HUES6 (cell line): ENCODE results near the gene HRAS.
A peak's percentile ranks its signal among the peaks of the same experiment; 100 is the strongest.

Experiments used
- H3K27ac ChIP-seq: 2 replicates; pipeline ENCODE4 v1.7.0; 2013; ENCODE audit warnings: low read depth, mild to moderate bottlenecking, low read length, inconsistent platforms
- H3K27me3 ChIP-seq: 2 replicates; pipeline ENCODE4 v1.6.1; 2013; ENCODE audit warnings: low read length; ENCODE audit not compliant: control insufficient read depth, insufficient read depth
- H3K36me3 ChIP-seq: 2 replicates; pipeline ENCODE4 v1.6.1; 2013; ENCODE audit warnings: low read length; ENCODE audit not compliant: control insufficient read depth, insufficient read depth
- H3K4me1 ChIP-seq: 2 replicates; pipeline ENCODE4 v1.6.1; 2013; ENCODE audit warnings: low read length; ENCODE audit not compliant: control insufficient read depth, insufficient read depth
- H3K4me3 ChIP-seq: 2 replicates; pipeline ENCODE4 v1.5.1; 2013; ENCODE audit warnings: low read depth, low read length
- H3K9ac ChIP-seq: one replicate; pipeline ENCODE4 v1.6.1; 2013; ENCODE audit warnings: mild to moderate bottlenecking, low read length
- H3K9me3 ChIP-seq: 2 replicates; pipeline ENCODE4 v1.6.1; 2013; ENCODE audit warnings: low read depth, low read length; ENCODE audit not compliant: control insufficient read depth, insufficient read depth

The HRAS gene

DNA sequence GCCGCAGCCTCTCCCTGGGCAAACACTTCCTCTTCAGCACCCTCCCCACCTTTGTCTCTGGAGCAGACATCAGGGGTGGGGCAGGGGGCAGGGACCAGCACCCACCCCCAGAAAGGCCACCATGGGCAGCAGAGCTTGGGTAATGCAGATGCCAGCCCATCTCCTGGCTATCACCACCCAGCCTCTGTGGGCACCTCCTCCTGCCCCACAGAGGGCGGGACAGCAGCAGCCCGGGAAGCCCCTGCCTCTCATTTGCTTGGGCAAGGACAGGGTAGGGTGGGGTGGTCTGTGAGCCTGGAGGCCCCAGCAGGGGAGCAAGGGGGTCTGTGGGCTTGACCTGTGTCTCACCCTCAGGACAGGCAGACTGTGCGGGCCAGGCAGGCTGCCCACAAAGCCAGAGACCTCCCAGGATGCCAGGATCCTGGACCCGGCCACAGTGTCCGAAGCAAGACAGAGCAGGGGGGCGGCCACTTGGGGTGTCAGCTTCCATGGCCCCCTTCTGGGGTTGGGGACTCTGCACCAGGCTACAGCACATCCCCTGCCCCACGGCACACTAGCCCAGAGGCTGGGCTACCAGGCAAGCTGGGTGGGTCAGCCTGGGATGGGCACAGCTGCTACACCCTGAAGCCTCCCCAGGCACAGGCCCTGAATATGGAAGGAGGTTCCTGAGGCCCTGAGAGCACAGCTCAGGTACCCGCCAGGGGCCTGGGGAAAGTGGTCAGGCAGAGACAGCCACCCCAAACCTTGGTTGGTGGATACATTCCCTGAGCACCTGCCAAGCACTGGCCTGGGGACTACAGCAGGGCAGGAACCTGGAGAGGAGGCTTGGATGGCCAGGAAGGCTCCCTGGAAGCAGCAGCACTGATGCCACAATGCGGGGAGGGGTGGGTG, 32.8 kb downstream of the HRAS start:
- H3K36me3 ChIP-seq, result peaks cover 45% of the 10 kb centered on the region
- no peak overlapping the region for H3K9ac ChIP-seq
- H3K27me3 ChIP-seq, result no peaks in the 10 kb centered on the region
- H3K4me3 ChIP-seq, result no peak overlapping the region
- no peak overlapping the region for H3K27ac ChIP-seq
- peaks cover 2% of the 10 kb centered on the region; the same call in 1 of the 2 replicates for H3K9me3 ChIP-seq
- H3K4me1 ChIP-seq, result no peaks in the 10 kb centered on the region

DNA sequence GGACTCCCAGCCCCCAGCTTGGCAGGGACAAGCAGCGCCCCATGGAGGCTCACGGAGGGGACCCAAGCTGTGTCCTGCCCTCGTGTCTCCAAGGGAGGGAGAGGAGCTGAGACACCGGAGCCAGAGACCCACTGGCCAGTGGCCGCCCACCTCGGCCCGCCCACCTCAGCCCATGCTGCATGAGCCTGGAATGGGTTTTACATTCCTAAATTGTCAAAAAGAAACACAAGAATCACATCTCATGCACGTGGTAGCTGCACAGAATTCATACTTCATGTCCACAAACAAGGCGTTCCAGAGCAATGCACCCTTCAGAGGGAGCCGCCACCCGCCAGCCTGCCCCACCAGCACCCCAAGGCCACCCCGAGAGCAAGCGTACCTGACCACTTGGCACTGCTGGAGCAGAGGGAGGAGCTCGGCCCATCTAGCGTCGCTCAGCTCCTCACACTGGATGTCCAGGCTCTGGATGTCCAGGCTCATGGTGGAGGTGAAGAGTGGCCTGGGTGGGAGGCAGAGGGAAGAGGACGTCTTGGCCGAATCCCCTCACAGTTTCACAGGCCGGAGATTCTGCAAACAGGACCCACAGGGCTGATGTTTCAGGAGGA, 33.6 kb downstream of the HRAS start:
- Histone ChIP-seq H3K9me3 (peaks cover 10% of the 10 kb centered on the region; the same call in 1 of the 2 replicates), H3K36me3 (peaks cover 52% of the 10 kb centered on the region), H3K27me3 (no peaks in the 10 kb centered on the region), H3K9ac (no peak overlapping the region), H3K4me3 (no peak overlapping the region), H3K4me1 (no peaks in the 10 kb centered on the region), H3K27ac (no peak overlapping the region)

DNA sequence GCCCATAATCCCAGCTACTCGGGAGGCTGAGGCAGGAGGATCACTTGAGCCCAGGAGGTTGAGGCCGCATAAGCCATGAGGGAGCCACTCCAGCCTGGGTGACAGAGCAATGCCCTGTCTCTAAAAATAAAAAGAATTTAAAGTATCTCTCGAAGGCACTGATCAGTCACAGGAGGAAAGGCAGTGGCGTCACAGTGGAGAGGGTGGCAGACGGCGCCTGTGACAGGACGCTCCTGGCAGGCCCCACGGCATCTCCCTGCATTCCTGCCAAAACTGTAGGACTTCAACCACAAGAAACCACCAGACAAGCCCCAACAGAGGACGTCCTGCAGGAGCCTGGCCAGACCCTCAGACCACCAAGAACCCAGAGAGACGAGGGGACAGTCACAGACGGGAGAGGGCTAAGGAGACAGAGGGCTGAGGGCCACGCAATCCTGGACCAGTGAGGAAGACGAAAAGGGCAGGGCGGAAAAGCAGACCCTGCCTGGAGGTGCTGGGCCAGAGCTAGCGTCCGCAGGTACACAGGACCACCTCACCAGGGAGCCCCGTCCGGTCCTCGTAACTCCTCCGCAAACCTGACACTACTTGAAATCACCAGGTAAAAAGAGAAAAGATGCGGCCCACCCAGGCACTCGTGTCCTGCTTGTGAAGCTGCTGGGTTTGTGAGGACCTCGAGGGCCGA, 34.2 kb downstream of the HRAS start:
- Histone ChIP-seq H3K36me3 (peaks cover 54% of the 10 kb centered on the region), H3K27ac (no peak overlapping the region), H3K4me1 (no peaks in the 10 kb centered on the region), H3K9me3 (peaks cover 10% of the 10 kb centered on the region; the same call in 1 of the 2 replicates), H3K27me3 (no peaks in the 10 kb centered on the region), H3K4me3 (no peak overlapping the region), H3K9ac (peak overlapping the region; percentile 29)

DNA sequence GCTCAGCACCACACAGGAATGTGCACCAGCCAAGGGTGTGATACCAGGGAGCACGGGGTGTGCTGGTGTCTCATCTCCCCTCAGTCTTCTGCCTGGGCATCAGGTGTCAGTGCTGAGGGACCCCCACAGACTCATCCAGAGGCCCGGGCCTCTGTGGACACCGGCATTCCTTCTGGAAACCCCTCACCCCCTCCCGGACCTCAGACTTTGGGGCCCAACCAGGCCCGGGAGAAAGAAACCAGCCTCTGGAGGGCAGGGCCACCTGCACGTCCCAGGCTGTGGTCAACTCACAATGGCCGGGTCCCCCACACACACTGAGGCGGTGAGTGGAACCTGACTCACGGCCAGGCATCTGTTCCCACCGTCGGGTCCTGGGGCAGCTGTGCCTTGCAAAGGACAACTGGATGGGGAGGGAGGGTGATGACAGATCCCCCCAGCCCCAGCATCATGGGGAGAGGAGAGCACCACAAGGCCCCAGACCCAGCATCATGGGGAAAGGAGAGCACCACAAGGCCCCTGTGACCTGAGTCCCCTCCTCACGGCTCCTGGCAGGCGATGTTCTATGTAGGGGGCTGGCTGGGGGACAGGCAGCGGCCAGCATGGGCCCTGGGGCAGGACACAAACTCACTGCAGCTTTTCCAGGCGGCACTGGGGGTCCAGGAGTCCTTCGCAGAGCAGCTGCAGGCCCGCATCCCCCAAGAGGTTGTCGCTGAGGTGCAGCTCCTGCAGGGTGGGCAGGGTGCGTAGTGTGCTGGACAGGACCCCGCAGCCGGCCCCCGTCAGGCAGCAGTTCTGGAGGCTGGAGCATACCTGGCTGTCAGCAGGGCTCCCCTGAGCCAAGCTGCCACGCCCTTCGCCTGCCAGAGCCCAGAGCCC, 35.9 kb downstream of the HRAS start:
- Histone ChIP-seq H3K9me3 (peaks cover 10% of the 10 kb centered on the region; the same call in 1 of the 2 replicates), H3K27me3 (no peaks in the 10 kb centered on the region), H3K4me1 (no peaks in the 10 kb centered on the region), H3K9ac (no peak overlapping the region), H3K27ac (no peak overlapping the region), H3K36me3 (peaks cover 68% of the 10 kb centered on the region), H3K4me3 (no peak overlapping the region)

DNA sequence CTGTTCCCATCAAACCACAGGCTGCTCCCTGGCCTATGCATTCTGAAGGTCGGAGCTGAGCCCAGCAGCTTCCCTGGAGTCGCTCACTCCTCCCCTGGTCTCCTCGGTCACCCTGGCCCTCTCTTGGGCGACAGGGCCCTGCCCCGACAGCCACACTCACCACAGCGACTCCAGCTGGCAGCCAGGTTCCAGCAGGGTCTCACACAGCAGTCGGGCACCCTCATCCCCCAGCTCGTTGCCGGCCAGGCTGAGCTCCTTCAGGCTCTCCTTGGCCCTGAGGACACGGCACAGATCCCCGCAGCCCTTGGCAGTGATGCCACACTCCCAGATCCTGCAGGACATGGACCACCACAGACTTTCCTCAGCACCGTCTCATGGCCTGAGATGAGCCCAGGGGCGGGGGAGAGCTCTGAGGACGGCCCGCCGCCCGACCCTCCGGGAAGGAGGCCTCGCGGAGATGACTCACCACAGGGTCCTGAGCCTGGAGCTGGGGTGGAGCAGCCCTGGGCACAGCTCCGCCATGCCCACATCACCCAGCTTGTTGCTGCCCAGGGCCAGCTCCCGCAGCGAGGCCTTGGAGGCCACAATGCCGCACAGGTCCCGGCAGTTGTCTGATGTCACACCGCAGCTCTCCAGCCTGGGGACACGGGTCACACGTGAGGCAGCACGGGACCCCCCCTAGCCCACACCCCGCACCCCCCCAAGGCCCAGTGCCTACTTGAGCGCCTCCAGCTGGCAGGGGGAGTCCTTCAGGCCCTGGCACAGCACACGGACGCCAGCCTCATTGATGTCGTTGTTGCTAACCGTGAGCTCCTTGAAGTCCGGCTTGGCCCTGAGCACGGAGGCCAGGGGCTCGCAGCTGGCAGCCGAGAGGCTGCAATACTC, 36.8 kb downstream of the HRAS start:
- Histone ChIP-seq H3K27me3 (no peaks in the 10 kb centered on the region), H3K36me3 (peaks cover 74% of the 10 kb centered on the region), H3K9me3 (peaks cover 10% of the 10 kb centered on the region; the same call in 1 of the 2 replicates), H3K4me3 (no peak overlapping the region), H3K4me1 (no peaks in the 10 kb centered on the region), H3K9ac (no peak overlapping the region), H3K27ac (no peak overlapping the region)

DNA sequence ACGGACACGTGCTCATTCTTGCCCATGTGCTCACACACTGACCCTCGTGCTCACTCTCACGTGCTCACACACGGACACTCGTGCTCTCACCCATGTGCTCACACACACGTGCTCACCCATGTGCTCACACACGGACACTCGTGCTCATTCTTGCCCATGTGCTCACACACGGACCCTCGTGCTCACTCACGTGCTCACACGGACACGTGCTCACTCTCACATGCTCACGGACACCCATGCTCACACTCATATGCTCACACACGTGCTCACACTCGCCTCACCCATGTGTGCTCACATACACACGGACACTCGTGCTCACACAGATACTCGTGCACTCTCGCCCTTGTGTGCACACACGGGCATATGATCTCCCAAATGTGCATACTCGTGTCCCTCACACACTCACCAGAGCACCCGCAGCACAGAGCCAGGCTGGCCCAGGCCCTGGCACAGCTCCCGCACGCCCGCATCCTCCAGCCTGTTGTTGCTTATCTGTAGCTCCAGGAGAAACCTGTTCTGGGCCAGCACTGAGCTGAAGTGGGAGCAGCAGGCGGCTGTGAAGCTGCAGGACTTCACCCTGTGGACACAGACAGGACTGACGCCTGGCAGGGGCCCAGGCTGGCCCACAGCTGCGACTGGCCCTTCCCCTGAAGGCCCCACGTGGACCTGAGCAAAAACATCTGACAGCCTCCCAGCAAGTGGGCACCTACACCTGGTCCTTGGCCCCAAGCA, 37.6 kb downstream of the HRAS start:
- H3K36me3 ChIP-seq, result peaks cover 79% of the 10 kb centered on the region
- peaks cover 10% of the 10 kb centered on the region; the same call in 1 of the 2 replicates for H3K9me3 ChIP-seq
- no peak overlapping the region for H3K4me3 ChIP-seq
- H3K27me3 ChIP-seq, result no peaks in the 10 kb centered on the region
- H3K9ac ChIP-seq, result no peak overlapping the region
- H3K4me1 ChIP-seq, result no peaks in the 10 kb centered on the region
- no peak overlapping the region for H3K27ac ChIP-seq

DNA sequence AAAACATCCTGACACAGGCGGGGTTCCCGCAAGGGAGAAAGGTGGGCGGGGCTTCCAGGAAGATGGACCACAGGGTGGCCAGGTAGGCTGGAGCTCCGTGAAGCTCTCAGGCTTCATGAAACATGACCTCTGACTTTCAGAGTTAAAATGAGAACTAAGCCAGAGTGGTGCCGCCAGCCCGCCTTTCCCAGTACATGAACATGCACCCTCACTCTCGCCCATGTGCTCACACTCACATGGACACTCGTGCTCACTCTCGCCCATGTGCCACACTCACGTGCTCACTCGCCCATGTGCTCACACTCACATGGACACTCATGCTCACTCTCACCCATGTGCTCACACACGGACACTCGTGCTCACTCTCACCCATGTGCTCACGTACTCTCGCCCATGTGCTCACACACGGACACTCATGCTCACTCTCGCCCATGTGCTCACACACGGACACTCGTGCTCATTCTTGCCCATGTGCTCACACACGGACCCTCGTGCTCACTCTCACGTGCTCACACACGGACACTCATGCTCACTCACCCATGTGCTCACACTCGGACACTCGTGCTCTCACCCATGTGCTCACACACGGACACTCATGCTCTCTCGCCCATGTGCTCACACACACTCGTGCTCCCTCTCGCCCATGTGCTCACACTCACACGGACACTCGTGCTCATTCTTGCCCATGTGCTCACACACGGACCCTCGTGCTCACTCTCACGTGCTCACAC, 38.4 kb downstream of the HRAS start:
- H3K36me3 ChIP-seq, result peaks cover 79% of the 10 kb centered on the region
- no peaks in the 10 kb centered on the region for H3K27me3 ChIP-seq
- peaks cover 10% of the 10 kb centered on the region; the same call in 1 of the 2 replicates for H3K9me3 ChIP-seq
- no peak overlapping the region for H3K4me3 ChIP-seq
- no peaks in the 10 kb centered on the region for H3K4me1 ChIP-seq
- H3K9ac ChIP-seq, result no peak overlapping the region
- no peak overlapping the region for H3K27ac ChIP-seq

DNA sequence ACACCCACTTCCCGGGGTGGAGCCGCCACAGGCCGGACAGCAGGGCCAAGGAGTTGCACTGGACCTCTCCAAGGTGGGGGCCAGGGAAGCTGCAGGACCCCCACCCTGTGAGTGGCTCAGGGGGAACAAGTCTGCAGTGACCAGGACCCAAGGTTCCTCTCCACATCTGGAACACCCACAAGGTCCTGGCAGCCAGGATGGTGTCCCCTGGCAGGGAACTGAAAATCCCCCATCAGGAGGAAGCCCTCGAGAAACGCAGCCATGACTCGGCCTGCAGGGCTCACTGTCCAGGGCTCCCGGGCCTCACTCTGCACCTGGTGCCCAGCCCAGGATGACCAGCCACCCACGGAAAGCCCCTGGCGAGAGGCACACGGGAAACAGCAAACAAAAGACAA, 39.8 kb downstream of the HRAS start:
- H3K27ac ChIP-seq, result no peak overlapping the region
- peaks cover 10% of the 10 kb centered on the region; the same call in 1 of the 2 replicates for H3K9me3 ChIP-seq
- no peak overlapping the region for H3K4me3 ChIP-seq
- no peaks in the 10 kb centered on the region for H3K4me1 ChIP-seq
- peaks cover 73% of the 10 kb centered on the region for H3K36me3 ChIP-seq
- no peak overlapping the region for H3K9ac ChIP-seq
- H3K27me3 ChIP-seq, result no peaks in the 10 kb centered on the region
